Pulmonary artery endothelial cell (primary cell): ENCODE data around the gene COL20A1. TPM values are rescaled to one million over a fixed set of nuclear protein-coding genes. Genes with fewer than 3 reads are reported as not detected.

Experiments
- DNase-seq: peaks from one replicate; pipeline ENCODE4 v3.0.0-alpha.2; 2011; ENCODE audit warnings: low read depth, low spot score
- total RNA-seq: library from RNA; depleted of rRNA; stranded (reverse); fragments of >200 nt; gene quantifications from 2 replicates; pipeline ENCODE4 v1.2.3, GENCODE V29; 2014

COL20A1 gene
- total RNA-seq, 1 donor from 2014 or later = not detected

DNA sequence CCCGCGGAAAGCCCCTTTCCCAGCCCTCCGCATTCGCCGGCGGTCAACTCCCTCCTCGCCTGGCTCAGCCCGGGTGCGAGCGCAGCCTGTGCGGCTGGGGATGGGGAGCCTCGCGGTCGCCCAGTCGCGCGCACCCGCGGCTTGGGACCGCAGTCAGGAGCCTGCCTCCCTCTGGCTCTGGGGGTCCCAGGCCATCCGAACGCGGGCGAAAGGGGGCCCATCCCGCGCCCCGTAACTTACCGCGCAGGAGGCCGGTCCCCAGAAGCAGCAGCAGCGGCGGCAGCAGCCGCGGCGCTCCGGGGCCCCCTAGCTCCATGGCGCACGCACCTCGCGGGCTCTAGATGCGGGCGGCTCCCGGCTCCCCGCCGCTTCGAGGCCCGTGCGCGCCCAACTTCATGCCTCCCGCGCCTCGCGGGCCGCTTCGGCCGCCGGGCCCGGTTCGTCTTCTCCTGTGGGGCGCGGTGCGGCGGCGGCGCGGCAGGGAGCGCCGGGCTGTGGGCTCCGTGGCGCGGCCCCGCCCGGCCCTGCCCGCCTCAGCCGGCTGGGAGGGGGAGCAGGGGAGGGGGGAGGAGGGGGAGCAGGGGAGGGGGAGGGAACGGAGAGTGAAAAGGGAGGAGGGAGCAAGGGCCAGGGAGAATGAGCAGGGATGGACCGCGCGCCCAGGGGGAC lies 68.0 kb downstream of the COL20A1 start, which contains the start of gene CHRNA4:
Gene CHRNA4 (minus strand): TSS at position 500 of the 669 bp plus-strand sequence. CDS start 184 bp downstream, at position 316.
- no peak for DNase-seq

DNA sequence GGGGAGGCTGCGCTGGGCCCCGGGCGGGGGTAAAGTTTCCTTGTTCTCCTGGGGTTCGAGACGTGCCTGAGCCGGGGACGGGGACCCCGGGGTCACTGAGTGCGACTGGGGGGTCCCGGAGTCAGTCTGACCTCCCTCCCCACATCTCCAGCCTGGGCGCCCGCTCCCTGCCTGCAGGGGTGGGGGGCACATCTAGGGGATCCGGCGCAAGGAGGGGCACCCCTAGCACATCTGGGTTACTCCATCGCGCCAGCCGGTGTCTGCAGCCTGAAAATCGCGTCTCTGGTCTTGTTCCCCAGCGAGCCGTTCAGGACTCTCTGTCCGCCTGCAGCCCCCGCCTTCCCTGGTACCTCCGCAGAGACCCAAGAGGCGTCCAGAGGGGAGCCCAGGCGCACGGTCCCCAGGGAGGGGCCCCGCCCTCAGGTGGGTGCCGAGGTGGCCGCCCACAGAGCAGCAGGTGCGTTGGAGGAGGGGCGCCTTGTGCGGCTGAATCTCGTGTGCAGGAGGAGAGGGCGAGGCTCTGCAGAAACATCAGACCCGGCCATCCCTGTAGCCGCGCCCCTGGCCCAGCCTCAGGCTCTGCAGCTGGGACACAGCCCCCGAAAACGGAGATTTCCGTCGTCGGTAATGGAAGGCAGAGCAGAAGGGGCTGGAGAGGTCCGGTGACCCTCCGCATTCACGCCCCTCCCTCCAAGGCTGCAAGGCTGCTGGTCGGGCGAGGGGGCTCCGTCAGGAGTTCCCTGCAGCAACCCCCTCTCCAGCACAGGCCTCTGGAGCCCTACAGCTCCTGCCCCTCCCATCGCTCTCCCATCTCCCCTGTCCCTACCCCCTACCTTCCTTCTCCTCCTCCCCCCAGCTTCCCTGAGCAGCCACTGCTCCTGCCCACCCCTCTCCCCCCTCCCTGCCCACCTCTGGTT lies 68.8 kb downstream of the COL20A1 start:
- no peak for DNase-seq

DNA sequence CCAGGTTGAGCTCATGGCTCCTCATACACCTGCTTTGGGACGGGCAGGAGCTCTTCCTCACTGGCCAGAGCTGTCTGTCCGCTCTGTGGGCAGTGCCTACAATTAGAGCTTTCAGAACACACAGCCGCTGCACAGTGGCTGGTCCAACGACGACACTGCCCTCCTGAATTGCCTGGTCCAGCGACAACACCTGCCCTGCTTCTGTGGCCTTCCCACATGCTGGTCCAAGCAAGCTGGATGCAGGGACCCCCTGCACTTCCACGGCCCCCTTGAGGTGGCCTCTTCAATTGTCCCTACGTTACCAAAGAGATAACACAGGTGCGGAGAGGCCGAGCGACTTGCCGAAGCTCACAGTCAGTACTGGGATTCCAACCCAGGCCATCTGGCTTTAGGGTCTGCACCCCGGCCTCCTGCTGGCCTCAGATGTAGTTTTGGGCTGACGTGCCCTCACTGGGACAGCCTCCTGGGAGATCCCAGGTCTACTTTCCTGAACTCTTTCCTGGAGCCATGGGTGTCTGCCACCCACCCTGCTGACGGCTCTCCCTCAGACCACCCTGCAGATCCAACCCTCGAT lies 69.5 kb downstream of the COL20A1 start:
- DNase-seq = no peak

DNA sequence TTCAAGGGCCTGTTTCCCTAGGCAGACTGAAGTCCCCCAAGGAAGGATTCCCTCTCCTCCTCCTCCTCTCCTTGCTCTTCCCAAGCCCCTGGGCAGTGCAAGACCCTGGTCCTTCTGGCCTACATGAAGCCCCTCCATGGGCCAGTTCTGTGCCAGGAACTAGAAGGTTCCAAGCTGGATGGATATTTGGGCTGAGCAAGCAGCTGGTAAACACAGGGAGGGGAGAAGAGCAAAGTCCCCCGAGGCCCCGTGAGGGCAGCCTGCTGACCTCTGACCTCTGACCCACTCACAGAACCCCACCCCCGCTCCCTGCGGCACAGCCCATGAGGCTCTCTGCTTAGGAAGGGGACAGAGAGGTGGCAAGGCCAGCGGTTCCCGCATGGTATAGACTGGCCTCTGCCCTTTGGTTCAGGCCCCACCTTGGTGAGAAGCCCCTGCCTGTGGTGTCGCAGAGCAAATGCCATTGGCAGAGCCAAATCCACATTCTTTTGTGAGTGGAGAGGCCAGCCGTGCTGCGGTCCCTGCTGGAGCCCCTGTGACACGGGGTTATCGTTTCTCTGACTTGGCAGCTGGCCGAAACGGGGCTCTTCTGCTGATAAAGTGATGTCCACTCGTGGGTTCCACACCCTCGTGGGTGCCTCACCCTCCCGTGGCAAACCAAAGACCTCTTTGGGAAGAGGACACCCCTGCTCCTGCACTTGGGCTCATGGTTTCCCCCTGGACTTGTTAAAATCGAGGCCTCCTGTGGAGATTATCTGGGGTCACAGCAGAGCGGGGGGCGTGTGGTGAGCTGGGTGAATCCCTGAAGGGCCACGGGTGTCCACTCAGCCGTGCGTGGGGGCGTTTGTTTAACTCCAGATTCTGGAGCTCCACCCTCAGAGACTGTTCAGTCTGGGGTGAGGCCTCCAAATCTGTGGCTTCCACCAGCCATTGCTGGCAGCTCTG lies 70.3 kb downstream of the COL20A1 start:
- DNase-seq = no peak

DNA sequence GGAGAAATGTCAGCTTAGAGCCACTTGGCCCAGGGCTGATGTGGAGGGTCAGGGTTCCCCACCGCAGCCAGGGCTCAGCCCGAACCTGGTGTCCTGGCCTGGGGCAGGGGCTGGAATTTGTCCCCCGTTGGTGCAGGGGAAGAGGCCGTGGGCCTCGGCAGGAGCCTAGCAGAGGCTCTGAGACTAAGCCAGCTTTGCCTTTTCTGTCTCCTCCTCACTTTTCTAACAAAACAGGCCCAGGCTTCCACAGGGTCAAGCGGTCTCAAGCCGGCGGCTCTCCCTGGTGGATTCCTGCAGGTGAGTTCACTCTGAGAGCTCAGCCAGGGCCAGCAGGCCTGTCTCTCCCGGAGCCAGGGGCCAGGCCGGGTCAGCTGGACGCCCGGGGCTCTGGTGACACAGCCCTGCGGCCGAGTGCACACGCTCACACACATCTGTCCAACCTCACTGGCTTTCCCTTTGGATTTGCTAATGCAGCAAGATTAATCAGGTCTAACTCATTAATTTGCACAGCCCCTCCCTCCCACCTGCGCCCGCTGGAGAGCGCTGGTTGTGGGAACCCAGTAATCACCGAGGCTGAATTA lies 71.1 kb downstream of the COL20A1 start:
- DNase-seq = no peak

DNA sequence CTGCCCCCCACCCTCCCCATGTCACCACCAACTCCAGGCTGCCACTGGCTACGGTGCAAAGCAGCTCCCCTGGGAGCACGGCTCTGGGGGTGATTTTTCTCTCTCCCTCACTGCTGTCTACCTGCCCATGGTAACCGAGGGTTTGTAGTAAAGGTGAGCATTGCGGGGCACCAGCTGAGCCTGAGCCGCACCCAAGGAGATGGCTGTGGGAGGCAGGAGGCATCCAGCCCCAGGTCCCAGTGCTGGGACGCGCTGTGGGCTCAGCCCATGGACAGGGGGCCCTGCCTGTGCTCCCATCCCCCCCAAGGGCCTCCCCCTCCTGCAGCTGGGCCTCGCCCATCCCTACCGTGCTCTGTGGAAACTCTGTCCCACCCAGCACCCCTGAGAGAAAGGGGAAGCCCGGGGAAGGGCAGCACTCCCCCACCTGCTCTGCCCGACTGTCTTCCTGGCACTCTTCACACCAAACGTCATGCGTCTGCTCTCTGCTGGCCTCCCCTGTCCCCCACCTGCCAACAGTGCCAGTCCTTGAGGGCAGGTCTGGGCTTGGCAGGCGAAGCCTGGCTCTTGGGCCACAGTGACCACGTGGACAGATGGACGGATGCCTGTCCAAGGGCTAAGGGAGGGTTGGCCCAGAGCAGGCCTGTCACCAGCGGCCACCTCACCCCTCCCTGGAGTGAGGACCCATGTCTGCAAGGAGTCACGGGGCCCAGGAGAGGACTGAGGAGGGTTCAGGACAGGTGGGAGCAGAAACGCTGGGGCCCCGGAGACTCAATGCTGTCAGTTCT lies 72.0 kb downstream of the COL20A1 start:
- no peak for DNase-seq

DNA sequence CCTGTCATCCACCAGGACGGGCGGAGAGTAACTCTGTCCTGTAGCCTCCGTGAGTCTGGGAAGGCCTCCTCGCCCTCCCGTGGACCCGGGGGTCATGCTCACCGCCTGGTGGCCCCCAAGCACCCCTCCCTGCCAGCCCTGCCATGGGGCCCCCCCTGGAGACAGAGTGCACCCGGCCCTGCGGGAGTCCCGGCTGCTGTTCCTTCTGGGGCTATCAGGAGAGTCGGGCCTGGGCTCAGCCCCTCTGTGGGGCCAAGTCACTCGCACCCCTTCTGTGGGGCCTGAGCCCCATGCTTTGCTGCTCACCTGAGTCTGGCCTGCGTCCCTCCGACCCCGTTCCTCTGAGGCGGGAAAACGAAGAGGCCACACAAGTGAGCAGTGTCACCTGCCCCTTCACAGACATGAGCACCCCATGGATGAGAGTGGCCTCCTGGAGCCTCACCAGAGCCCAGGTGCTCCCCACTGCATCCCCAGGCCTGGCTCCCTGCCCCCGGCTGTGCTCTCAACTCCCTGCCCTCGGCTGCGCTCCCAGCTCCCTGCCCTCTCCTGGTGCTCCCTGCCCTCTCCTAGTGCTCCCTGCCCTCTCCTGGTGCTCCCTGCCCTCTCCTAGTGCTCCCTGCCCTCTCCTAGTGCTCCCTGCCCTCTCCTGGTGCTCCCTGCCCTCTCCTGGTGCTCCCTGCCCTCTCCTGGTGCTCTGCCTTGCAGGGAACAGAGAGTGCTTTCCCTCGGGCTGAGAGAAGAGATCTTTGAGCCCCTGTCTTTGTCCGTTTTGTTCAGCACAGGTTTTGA lies 72.8 kb downstream of the COL20A1 start:
- no peak for DNase-seq

DNA sequence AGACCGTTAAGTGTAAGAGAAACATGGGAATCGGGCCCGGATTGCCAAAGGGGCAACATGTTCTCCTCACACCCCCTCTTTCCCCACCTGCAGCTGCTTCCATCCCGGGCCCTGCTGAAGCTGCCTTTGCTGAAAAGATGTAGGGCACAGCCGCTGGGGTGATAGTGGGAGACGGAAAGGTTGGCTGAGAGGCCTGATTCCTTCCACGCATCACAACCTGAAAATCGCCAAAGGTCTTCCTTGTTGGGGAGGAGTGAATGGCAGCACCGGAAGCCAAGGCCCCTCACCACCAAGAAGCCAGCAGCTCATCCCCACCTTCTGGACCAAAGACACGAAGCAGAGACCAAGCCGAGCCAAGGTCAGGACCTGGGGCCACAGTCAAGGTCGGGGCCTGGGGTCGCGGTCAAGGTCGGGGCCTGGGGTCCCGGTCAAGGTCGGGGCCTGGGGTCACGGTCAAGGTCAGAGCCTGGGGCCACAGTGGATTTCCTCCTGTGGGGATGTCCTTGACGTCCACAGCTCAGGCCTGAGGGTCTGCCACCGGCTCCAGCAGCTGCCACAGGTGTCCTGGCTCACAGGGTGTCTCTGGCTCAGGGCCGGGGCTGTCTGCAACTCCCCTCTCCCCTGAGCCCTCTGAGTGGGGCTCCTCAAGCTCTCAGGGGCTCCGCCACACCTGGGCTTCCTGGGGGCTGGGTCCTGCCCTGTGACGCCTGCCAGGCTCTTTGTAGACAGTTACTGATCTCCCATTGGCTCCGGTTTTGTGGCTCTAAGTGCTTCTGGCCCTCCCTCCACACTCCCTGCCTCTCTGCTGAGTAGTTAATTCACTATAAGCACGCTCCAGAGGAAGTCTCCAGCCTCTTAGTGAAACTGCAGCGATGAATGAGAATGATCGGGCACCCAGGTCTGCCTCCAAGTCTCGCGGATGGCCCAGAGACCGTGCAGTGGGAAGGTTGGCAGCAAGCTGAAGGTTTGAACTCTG lies 73.7 kb downstream of the COL20A1 start:
- no peak for DNase-seq

DNA sequence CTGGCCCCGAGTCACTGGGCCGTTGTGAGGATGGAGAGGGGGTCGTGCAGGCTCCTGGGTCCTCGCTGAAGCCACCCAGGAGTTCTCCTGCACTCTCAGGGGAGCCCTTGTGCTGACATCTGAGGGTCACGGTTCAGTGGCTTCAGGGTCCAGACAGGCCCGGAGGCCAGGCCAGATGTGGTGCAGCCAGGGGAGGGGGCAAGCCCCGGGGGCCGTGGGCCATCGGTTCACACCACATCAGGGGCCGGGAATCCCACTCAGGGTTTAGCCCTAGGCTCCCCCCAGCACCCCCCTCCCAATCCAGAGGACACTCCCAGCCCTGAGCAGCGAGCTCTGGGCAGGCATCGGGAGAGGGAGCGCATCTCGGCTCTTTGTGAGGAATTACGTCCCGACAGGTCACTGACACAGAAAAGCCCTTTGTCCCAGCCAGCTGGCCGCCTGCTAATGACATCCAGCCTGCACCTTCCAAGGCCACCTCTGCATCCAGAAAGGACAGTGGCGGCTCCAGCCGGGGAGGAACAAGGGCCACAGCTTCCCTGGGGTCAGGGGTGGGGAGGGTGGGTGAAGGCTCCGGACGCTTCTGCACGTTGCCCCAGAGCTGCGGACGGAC lies 74.6 kb downstream of the COL20A1 start:
- DNase-seq = no peak

DNA sequence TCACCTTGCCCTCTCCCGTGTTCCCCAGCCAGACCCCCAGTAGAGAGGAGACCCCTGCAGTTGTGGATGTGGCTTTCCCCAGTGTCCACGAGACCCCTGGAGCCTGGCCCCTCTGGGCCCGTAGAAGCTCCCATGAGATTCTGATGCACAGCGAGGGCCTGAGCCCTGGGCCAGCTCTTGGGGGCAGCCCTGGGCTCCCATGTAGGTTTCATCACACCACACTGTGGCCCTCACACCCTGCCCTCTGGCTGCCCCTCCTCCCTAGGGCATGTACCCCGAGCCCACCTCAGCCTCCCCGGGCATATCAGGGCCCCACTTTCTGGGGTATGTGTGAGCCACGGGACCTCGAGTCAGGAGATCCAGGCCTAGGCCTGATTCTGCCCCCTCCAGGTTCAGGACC lies 75.2 kb downstream of the COL20A1 start:
- no peak for DNase-seq

DNA sequence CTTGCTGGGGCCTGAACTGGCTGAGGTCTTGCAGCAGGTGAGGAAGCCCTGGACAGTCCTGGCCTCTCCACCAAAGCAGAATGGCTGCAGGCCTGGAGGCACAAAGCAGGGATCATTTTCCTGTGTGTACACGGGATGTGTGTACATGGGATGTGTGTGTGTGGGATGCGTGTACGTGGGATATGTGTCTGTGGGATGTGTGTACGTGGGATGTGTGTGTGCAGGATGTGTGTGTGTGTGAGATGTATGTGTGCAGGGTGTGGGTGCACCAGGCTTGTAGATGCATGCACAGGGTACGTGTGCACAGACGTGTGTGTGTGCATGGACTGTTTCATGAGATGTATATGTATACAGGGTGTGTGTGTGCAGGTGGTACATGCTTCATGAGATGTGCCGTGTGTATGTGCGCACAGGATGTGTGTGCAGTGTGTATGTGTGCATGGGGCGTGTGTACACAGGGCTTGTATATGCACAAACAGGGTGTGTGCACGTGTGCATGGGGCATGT lies 76.1 kb downstream of the COL20A1 start:
- DNase-seq = no peak

DNA sequence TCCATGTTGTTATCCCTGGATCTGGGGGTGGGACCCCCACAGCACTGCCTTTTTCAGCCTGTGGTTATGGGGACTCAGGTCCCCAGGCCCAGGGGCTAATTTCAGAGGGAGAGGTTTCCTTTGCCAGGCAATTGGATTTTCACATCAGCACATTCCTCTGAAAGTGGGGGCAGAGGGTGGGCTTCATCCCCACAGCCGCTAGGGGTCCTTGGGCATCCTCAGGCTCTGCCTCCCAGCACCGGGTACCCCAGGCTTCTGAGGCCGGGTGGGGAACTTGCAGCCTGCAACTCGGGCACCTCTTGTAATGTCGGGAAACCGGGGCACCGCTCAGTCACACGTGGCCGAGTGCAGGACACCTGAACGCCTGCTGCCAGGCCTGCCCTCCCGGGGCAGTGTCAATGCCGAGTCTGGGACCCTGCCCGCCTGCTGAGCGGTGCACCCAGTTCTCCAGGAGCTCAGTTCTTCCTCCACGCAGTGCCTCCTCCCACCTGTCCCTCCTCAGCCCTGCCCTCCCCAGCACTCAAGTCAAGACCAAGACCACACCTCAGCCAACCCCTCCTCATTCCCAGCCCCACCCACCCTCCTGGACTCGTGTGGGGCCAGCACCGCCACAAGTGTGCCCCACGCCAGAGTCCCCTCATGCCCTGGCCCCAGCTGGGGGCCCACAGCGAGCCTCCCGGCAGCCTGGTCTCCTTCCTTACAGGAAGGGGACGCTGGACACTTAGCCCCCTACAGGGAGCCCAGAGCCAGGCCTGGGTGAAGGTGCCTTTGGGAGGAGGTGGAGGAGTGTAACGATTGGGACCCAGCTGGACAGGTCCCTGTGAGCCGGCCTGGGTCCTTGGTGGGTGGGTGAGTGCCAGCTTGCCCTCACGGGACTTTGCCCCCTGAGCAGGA lies 77.0 kb downstream of the COL20A1 start:
- no peak for DNase-seq

DNA sequence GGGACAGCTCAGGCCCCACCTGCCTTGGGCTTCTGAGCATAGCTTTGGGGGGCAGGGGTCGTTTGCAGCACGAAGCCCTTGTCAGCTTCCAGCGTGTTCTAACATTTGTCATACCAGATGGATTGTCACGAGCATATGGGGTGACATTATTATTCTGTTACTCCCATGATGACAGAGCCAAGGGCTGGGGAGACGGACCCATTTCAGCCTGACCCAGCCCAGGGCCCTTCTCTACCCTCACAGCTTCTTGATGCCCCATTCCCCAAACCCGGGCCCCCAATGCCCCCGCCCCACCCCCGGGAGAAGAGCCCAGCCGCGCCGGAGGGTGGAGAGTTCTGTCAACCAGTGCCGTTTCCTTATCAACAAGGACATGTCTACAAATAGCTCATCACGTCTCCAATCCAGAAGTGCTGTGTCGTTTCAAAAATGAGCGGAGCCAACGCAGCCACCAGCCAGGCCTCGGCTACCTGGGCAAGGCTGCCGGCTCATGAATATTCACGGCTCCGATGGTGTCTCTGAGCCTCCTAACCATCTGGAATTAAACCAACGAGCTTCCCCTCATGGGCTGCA lies 77.7 kb downstream of the COL20A1 start:
- DNase-seq = no peak

DNA sequence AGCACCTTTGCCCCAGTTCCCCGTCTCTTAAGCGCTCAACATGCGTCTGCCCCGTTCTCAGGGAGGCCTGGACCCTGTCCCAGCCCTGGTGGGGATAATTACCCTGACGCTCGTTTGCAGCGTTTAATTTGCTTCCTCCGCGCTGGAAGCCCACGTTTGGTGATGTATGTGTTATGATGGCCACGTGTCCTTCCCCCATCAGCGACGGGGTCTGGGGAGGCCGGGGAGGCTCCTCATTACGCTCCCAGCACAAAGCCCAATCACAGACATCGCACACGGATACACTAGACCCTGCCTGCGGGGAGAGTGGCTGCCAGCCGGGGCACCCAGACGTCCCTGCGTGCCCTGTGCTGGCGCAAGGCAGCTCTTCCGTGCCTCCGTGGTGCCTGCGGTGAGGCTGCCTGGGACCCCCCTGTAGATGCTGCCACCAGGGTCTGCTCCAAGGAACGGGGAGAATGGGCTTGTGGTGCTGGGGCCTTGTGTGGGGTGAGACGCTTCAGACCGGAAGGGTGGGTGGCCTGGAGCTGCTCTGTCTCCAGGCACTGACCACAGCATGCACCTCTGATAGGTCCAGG lies 78.4 kb downstream of the COL20A1 start:
- DNase-seq = no peak
